A549 (cell line): ENCODE data around the gene NDUFB8. TPM values are rescaled to one million over a fixed set of nuclear protein-coding genes. Genes with fewer than 3 reads are reported as not detected.
"Not testable (repeated sequence)": the region's sequence is repeated elsewhere in the genome, so short reads cannot be mapped to it uniquely, and the experiment has no call there.

Source experiments
- ATAC-seq, 2 experiments: fragments of 200-7000 bp in 1 of 2; fragments of >200 bp in 1 of 2; cut with Nextera tagmentation in 1 of 2; cut with Tn5 transposase in 1 of 2; 3 replicates each; pipeline versions ENCODE4 v1.8.0 to v1.9.1; 2018 to 2020; ENCODE audit warnings: mild to moderate bottlenecking in 1 of 2, moderate library complexity in 1 of 2
- CTCF ChIA-PET: fragments of 300-600 bp; sonication (Branson Sonifier 250); formaldehyde crosslinking; extraction: SDS; loops from one replicate; lab custom pipeline; 2021; ENCODE audit warnings: antibody characterized with exemption, inconsistent platforms; lab: Yijun Ruan, JAX
- POLR2A ChIA-PET: fragments of 350-600 bp; formaldehyde crosslinking; extraction: SDS; loops from one replicate; lab custom pipeline; 2021; ENCODE audit warnings: antibody characterized with exemption, inconsistent platforms; lab: Yijun Ruan, JAX
- DNase-seq, 2 experiments: peaks; one replicate each; pipeline versions ENCODE4 v3.0.0 to v3.0.0-alpha.2; 2011 to 2016; ENCODE audit warnings: low read depth in 1 of 2, low spot score in 1 of 2
- FAIRE-seq: peaks from 2 replicates; lab custom pipeline; 2011; peaks lifted over from hg19 to GRCh38; lab: Jason Lieb, UNC
- H3K27ac ChIP-seq, 2 experiments: fragments of >200 bp; sonication (Bioruptor Twin); formaldehyde crosslinking; 3 replicates each; pipeline ENCODE4 v1.5.1; 2016 to 2017
- H3K4me1 ChIP-seq: fragments of >200 bp; sonication (Bioruptor Twin); formaldehyde crosslinking; 3 replicates; pipeline ENCODE4 v1.6.1; 2016
- H3K4me2 ChIP-seq: fragments of >200 bp; sonication (Bioruptor Twin); formaldehyde crosslinking; 3 replicates; pipeline ENCODE4 v1.6.1; 2016
- H3K4me3 ChIP-seq: fragments of >200 bp; sonication (Bioruptor Twin); formaldehyde crosslinking; 3 replicates; pipeline ENCODE4 v1.5.1; 2016
- H3K9me3 ChIP-seq: fragments of >200 bp; sonication (Bioruptor Twin); formaldehyde crosslinking; 3 replicates; pipeline ENCODE4 v1.6.1; 2016
- ATOH8 ChIP-seq: fragments of 250-450 bp; sonication (Bioruptor Pico); IDR thresholded peaks from 2 replicates; pipeline ENCODE4 v1.5.0; 2020; ENCODE audit warnings: low read depth, mild to moderate bottlenecking, moderate library complexity
- CBX2 ChIP-seq: fragments of 200-600 bp; sonication (generic); IDR thresholded peaks from 2 replicates; pipeline ENCODE4 v1.6.1; 2016; ENCODE audit warnings: low read depth, mild to moderate bottlenecking, borderline replicate concordance
- CHD4 ChIP-seq: fragments of 200-600 bp; sonication (generic); IDR thresholded peaks from 2 replicates; pipeline ENCODE4 v1.6.1; 2016; ENCODE audit warnings: antibody characterized with exemption, mild to moderate bottlenecking, borderline replicate concordance
- CTCF ChIP-seq: fragments of >200 bp; sonication (Bioruptor Twin); formaldehyde crosslinking; IDR thresholded peaks from 3 replicates; pipeline ENCODE4 v1.5.1; 2016
- EP300 ChIP-seq, 2 experiments: fragments of >200 bp; sonication (Bioruptor Twin); formaldehyde crosslinking; IDR thresholded peaks; 2 replicates in 1 of 2; 3 replicates in 1 of 2; pipeline ENCODE4 v1.6.1; 2016 to 2017
- FOSL2 ChIP-seq, 2 experiments: fragments of 450-650 bp in 1 of 2; fragments of >200 bp in 1 of 2; sonication (Bioruptor Twin) in 1 of 2; formaldehyde crosslinking; IDR thresholded peaks; 2 replicates each; pipeline versions ENCODE4 v1.5.0 to v1.6.1; 2016 to 2020; ENCODE audit warnings: mild to moderate bottlenecking in 1 of 2, moderate library complexity in 1 of 2
- GATA3 ChIP-seq: IDR thresholded peaks from 2 replicates; pipeline ENCODE4 v1.6.1; 2012; ENCODE audit warnings: borderline replicate concordance
- HES2 ChIP-seq: fragments of >200 bp; sonication (Bioruptor Twin); formaldehyde crosslinking; IDR thresholded peaks from 2 replicates; pipeline ENCODE4 v1.6.1; 2016
- HEYL ChIP-seq: fragments of 250-450 bp; sonication (Bioruptor Pico); IDR thresholded peaks from 2 replicates; pipeline ENCODE4 v1.8.0; 2021; ENCODE audit warnings: mild to moderate bottlenecking, moderate library complexity
- KDM5A ChIP-seq: fragments of 200-600 bp; sonication (generic); IDR thresholded peaks from 2 replicates; pipeline ENCODE4 v1.6.1; 2016; ENCODE audit warnings: antibody characterized with exemption, mild to moderate bottlenecking
- NFE2L2 ChIP-seq: fragments of 150-350 bp; conservative IDR thresholded peaks from 2 replicates; pipeline ENCODE4 v1.6.1; 2014; ENCODE audit warnings: low read length
- NR3C1 ChIP-seq: fragments of >200 bp; sonication (Bioruptor Twin); formaldehyde crosslinking; IDR thresholded peaks from 3 replicates; pipeline ENCODE4 v1.6.1; 2017
- PHF8 ChIP-seq: fragments of 200-600 bp; sonication (generic); IDR thresholded peaks from 2 replicates; pipeline ENCODE4 v1.6.1; 2016; ENCODE audit warnings: low read depth, mild to moderate bottlenecking, antibody characterized with exemption, moderate library complexity, borderline replicate concordance
- RARB ChIP-seq: fragments of 250-450 bp; sonication (Bioruptor Pico); IDR thresholded peaks from 2 replicates; pipeline ENCODE4 v1.8.0; 2021; ENCODE audit warnings: mild to moderate bottlenecking, moderate library complexity
- RCOR1 ChIP-seq: fragments of 150-350 bp; IDR thresholded peaks from 2 replicates; pipeline ENCODE4 v1.6.1; 2014; ENCODE audit warnings: antibody characterized with exemption, low read length, low read depth
- RFX5 ChIP-seq: fragments of 450-650 bp; IDR thresholded peaks from 2 replicates; pipeline ENCODE4 v1.7.1; 2014; ENCODE audit warnings: antibody characterized with exemption, mild to moderate bottlenecking, moderate library complexity
- TP53 ChIP-seq: fragments of 250-450 bp; sonication (Bioruptor Pico); IDR thresholded peaks from 2 replicates; pipeline ENCODE4 v1.5.0; 2021; ENCODE audit warnings: mild to moderate bottlenecking, moderate library complexity
- ZC3H11A ChIP-seq: fragments of 450-650 bp; IDR thresholded peaks from 2 replicates; pipeline ENCODE4 v1.6.1; 2014; ENCODE audit warnings: antibody characterized with exemption, mild to moderate bottlenecking
- ZFP36 ChIP-seq: fragments of 450-650 bp; IDR thresholded peaks from 2 replicates; pipeline ENCODE4 v1.6.1; 2014; ENCODE audit warnings: borderline replicate concordance; ENCODE audit not compliant: partially characterized antibody
- WGBS: methylation state at CpG from one replicate; pipeline ENCODE4 v1.1.6; 2017; ENCODE audit errors: missing lambda C conversion rate; 5-methylcytosine and 5-hydroxymethylcytosine counted together
- polyA plus RNA-seq, 4 experiments: library from polyadenylated mRNA; depleted of rRNA in 3 of 4; stranded (reverse); fragments of >200 nt; fragmentation: RNase III in 1 of 4; extraction: RNeasy Plus Mini Kit Qiagen cat#74134 plus additional on column Dnase treatment in 1 of 4; gene quantifications; 2 replicates in 3 of 4; 3 replicates in 1 of 4; pipeline ENCODE4 v1.2.3, GENCODE V29; 2011 to 2017
- TF ChIP-seq, protein P1 (sequence below): fragments of 250-450 bp; sonication (Bioruptor Pico); IDR thresholded peaks from 2 replicates; pipeline ENCODE4 v1.5.0; 2021; ENCODE audit warnings: mild to moderate bottlenecking, moderate library complexity, borderline replicate concordance

NDUFB8 gene
- polyA plus RNA-seq, 2 of the 4 experiments (the other 2 are of a cell fraction), result 221 to 333 TPM

GRCh38 chr10:100575585-100576281, 46.1 kb upstream of the NDUFB8 start:
- CTCF ChIA-PET, result interaction anchor here (1.4 to 5.6 kb wide), 3 partner anchors 13 to 168 kb away, joined by 3 to 26 read pairs (median 8); no protein-coding TSS in a partner anchor
- 58% methylated on average over 8 of the region's 8 CpGs for WGBS
- ATAC-seq (no peak), FAIRE-seq (no peak), DNase-seq (no peak)
- Histone ChIP-seq H3K4me1 (no peaks in the 10 kb centered on the region), H3K27ac (no peak overlapping the region), H3K4me2 (no peak overlapping the region), H3K9me3 (no peaks in the 10 kb centered on the region), H3K4me3 (no peak overlapping the region)
- POLR2A ChIA-PET, result no interaction called here
- TF ChIP-seq CHD4 (no peak), PHF8 (no peak), CBX2 (no peak), NR3C1 (no peak)

- H3K4me3 ChIP-seq, ATAC-seq, H3K27ac ChIP-seq, FAIRE-seq, H3K4me2 ChIP-seq, DNase-seq, POLR2A ChIA-PET, H3K4me1 ChIP-seq, H3K9me3 ChIP-seq: not testable (repeated sequence)
- CTCF ChIA-PET, result interaction anchor here (3.0 to 5.6 kb wide), 2 partner anchors 12 to 169 kb away, joined by 8 to 26 read pairs; no protein-coding TSS in a partner anchor
- 51% methylated on average over 7 of the region's 7 CpGs for WGBS
Observed at GRCh38 chr10:100575146-100575545, 45.5 kb upstream of the NDUFB8 start.

GRCh38 chr10:100571084-100571856, 41.6 kb upstream of the NDUFB8 start:
- Histone ChIP-seq H3K4me3 (no peak overlapping the region), H3K9me3 (no peaks in the 10 kb centered on the region), H3K4me2 (no peak overlapping the region), H3K4me1 (no peaks in the 10 kb centered on the region), H3K27ac (no peak overlapping the region)
- CTCF ChIA-PET, result interaction anchor here (2.3 to 13.5 kb wide), 3 partner anchors 9 to 307 kb away, joined by 8 to 289 read pairs (median 10); no protein-coding TSS in a partner anchor
- no peak for ATAC-seq
- POLR2A ChIA-PET, result no interaction called here
- no peak for FAIRE-seq
- no peak for DNase-seq
- no peak for TF ChIP-seq ZC3H11A
- no peak for TF ChIP-seq GATA3
- no peak for TF ChIP-seq HEYL (CRISPR knock-in tag)
- TF ChIP-seq NFE2L2, result no peak
- TF ChIP-seq CTCF, result no peak
- TF ChIP-seq RARB, result no peak
- no peak for TF ChIP-seq HES2
- TF ChIP-seq ZFP36, result no peak
- TF ChIP-seq PHF8, result no peak
- no peak for TF ChIP-seq RFX5
- TF ChIP-seq RCOR1, result no peak
- TF ChIP-seq KDM5A, result no peak
- TF ChIP-seq, protein P1, sequence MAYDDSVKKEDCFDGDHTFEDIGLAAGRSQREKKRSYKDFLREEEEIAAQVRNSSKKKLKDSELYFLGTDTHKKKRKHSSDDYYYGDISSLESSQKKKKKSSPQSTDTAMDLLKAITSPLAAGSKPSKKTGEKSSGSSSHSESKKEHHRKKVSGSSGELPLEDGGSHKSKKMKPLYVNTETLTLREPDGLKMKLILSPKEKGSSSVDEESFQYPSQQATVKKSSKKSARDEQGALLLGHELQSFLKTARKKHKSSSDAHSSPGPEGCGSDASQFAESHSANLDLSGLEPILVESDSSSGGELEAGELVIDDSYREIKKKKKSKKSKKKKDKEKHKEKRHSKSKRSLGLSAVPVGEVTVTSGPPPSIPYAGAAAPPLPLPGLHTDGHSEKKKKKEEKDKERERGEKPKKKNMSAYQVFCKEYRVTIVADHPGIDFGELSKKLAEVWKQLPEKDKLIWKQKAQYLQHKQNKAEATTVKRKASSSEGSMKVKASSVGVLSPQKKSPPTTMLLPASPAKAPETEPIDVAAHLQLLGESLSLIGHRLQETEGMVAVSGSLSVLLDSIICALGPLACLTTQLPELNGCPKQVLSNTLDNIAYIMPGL (CRISPR knock-in tag), result no peak
- TF ChIP-seq FOSL2 (IDR thresholded peaks at IDR 0.05), result no peak
- TF ChIP-seq FOSL2 (CRISPR knock-in tag; IDR thresholded peaks at IDR 0.05), result no peak
- TF ChIP-seq TP53 (CRISPR knock-in tag), result no peak
- TF ChIP-seq ATOH8, result no peak
- TF ChIP-seq EP300 (IDR thresholded peaks at IDR 0.05), result no peak
- WGBS, result 68% methylated on average over 24 of the region's 24 CpGs
